Esophagus muscularis mucosa (tissue), 4 donors: ENCODE results near the gene ZNF557. TPM values are rescaled to one million over a fixed set of nuclear protein-coding genes. Genes with fewer than 3 reads are reported as not detected.

Experiments
- DNase-seq: peaks from one replicate; pipeline ENCODE4 v3.0.0-alpha.2; 2017; ENCODE audit errors: extremely low spot score
- H3K27ac ChIP-seq, 4 donors: fragments of 200-600 bp; sonication (generic); replicated peaks in 1 of 4; 1 replicate in 3 of 4; 2 replicates in 1 of 4; pipeline ENCODE4 v1.5.1; 2016 to 2019; ENCODE audit warnings: mild to moderate bottlenecking in 1 of 4
- H3K27me3 ChIP-seq, 4 donors: fragments of 200-600 bp; sonication (generic); one replicate each; pipeline versions ENCODE4 v1.5.1 to v1.6.0; 2016 to 2019
- H3K36me3 ChIP-seq, 4 donors: fragments of 200-600 bp; sonication (generic); one replicate each; pipeline ENCODE4 v1.5.1; 2016 to 2019
- H3K4me1 ChIP-seq, 4 donors: fragments of 200-600 bp; sonication (generic); one replicate each; pipeline ENCODE4 v1.5.1; 2016 to 2019
- H3K4me3 ChIP-seq, 4 donors: fragments of 200-600 bp; sonication (generic); 1 replicate in 2 of 4; 2 replicates in 2 of 4; pipeline ENCODE4 v1.5.1; 2016 to 2019; ENCODE audit warnings: mild to moderate bottlenecking in 4 of 4, moderate library complexity in 1 of 4
- H3K9me3 ChIP-seq, 4 donors: fragments of 200-600 bp; sonication (generic); 1 replicate in 3 of 4; 2 replicates in 1 of 4; pipeline ENCODE4 v1.5.1; 2016 to 2019
- CTCF ChIP-seq, 3 experiments: fragments of 200-600 bp in 2 of 3; fragments of 450-650 bp in 1 of 3; sonication (generic) in 2 of 3; IDR thresholded peaks; one replicate each; pipeline ENCODE4 v1.5.1; 2017 to 2019; ENCODE audit warnings: antibody characterized with exemption in 3 of 3, mild to moderate bottlenecking in 2 of 3, moderate library complexity in 1 of 3
- EP300 ChIP-seq: sonication (generic); formaldehyde crosslinking; IDR thresholded peaks from one replicate; pipeline ENCODE4 v1.6.1; 2017; ENCODE audit warnings: antibody characterized with exemption
- POLR2A ChIP-seq: fragments of 450-650 bp; IDR thresholded peaks from one replicate; pipeline ENCODE4 v1.6.1; 2017; ENCODE audit warnings: antibody characterized with exemption, moderate library complexity, mild to moderate bottlenecking, low read depth
- POLR2AphosphoS5 ChIP-seq, 2 donors: sonication (generic); formaldehyde crosslinking; IDR thresholded peaks; one replicate each; pipeline ENCODE4 v1.6.1; 2017; ENCODE audit warnings: antibody characterized with exemption in 2 of 2
- WGBS: methylation state at CpG from one replicate; pipeline ENCODE4 v1.1.5; 2018; 5-methylcytosine and 5-hydroxymethylcytosine counted together
- intact Hi-C: fragments of 100-400 bp; cut with DNase I; formaldehyde crosslinking; loops from one replicate; pipeline ENCODE4 v1.15.1; 2023
- total RNA-seq, 4 donors: library from RNA; depleted of rRNA; stranded (reverse); fragments of >200 nt; gene quantifications; one replicate each; pipeline versions ENCODE4 v1.1.0 to v1.2.1, GENCODE V29; 2016

Gene ZNF557
- total RNA-seq, 4 donors from 2014 or later = 5.5 to 9.0 (median 8.3) TPM

- intact Hi-C loops = no loop called here
Observed at GRCh38 chr19:7106711-7107657, 37.5 kb downstream of the ZNF557 start.

GRCh38 chr19:7109678-7110289 lies 40.3 kb downstream of the ZNF557 start:
- Histone ChIP-seq H3K9me3 (no peaks in the 10 kb centered on the region), H3K4me3 (no peak overlapping the region), H3K36me3 (peaks cover 0 to 4% (median 0%) of the 10 kb centered on the region in 4 donors), H3K27me3 (no peaks in the 10 kb centered on the region), H3K27ac (no peak overlapping the region), H3K4me1 (peaks cover 0 to 6% (median 0%) of the 10 kb centered on the region in 4 donors)
- 61% methylated on average over 7 of the region's 8 CpGs for WGBS
- TF ChIP-seq POLR2AphosphoS5 (IDR thresholded peaks at IDR 0.05) (no peak), CTCF (IDR thresholded peaks at IDR 0.05) (no peak), POLR2A (no peak), EP300 (no peak)
- intact Hi-C loops = no loop called here
- DNase-seq = no peak

More at GRCh38 chr19:7106711-7107657, 37.5 kb downstream of the ZNF557 start:
- Histone ChIP-seq H3K9me3 (no peaks in the 10 kb centered on the region), H3K36me3 (no peaks in the 10 kb centered on the region), H3K4me3 (no peak overlapping the region), H3K4me1 (peaks cover 0 to 6% (median 0%) of the 10 kb centered on the region in 4 donors), H3K27ac (no peak overlapping the region), H3K27me3 (peaks cover 0 to 7% (median 0%) of the 10 kb centered on the region in 4 donors)
- WGBS = 84% methylated on average over 10 of the region's 10 CpGs
- no peak for DNase-seq
- TF ChIP-seq POLR2AphosphoS5 (IDR thresholded peaks at IDR 0.05) (no peak), CTCF (IDR thresholded peaks at IDR 0.05) (no peak), POLR2A (no peak), EP300 (no peak)

- H3K4me1 ChIP-seq = peaks cover 0 to 6% (median 0%) of the 10 kb centered on the region in 4 donors
- no peak overlapping the region for H3K4me3 ChIP-seq
- no peaks in the 10 kb centered on the region for H3K9me3 ChIP-seq
- no peak for TF ChIP-seq POLR2AphosphoS5 (IDR thresholded peaks at IDR 0.05)
- TF ChIP-seq EP300 = no peak
- TF ChIP-seq POLR2A = no peak
- TF ChIP-seq CTCF (IDR thresholded peaks at IDR 0.05) = no peak
- H3K36me3 ChIP-seq = peaks cover 0 to 32% (median 25%) of the 10 kb centered on the region in 4 donors
- H3K27ac ChIP-seq = no peak overlapping the region
- no peak for DNase-seq
- 88% methylated on average over 4 of the region's 4 CpGs for WGBS
- H3K27me3 ChIP-seq = no peaks in the 10 kb centered on the region
- intact Hi-C loops = no loop called here
Observed at GRCh38 chr19:7112675-7113074, 43.2 kb downstream of the ZNF557 start.

- intact Hi-C loops = no loop called here
- DNase-seq = no peak
- H3K9me3 ChIP-seq = no peaks in the 10 kb centered on the region
- peaks cover 0 to 38% (median 28%) of the 10 kb centered on the region in 4 donors for H3K36me3 ChIP-seq
- H3K4me3 ChIP-seq = no peak overlapping the region
- peaks cover 0 to 6% (median 0%) of the 10 kb centered on the region in 4 donors for H3K4me1 ChIP-seq
- H3K27ac ChIP-seq = no peak overlapping the region
- WGBS = 100% methylated on average over 1 of the region's 1 CpG
- TF ChIP-seq CTCF (IDR thresholded peaks at IDR 0.05) (no peak), EP300 (no peak), POLR2A (no peak), POLR2AphosphoS5 (IDR thresholded peaks at IDR 0.05) (no peak)
- no peaks in the 10 kb centered on the region for H3K27me3 ChIP-seq
Observed at GRCh38 chr19:7113233-7113632, 43.7 kb downstream of the ZNF557 start.
